Mucosa of descending colon (tissue), 3 donors: Measurements from ENCODE around the gene FAM43B. TPM values are rescaled to one million over a fixed set of nuclear protein-coding genes. Genes with fewer than 3 reads are reported as not detected.

Experiments used
- ATAC-seq: fragments of 200-7000 bp; cut with Tn5 transposase; one replicate; pipeline ENCODE4 v1.9.1; 2020; ENCODE audit warnings: mild to moderate bottlenecking, moderate library complexity
- DNase-seq, 3 donors: peaks; one replicate each; pipeline ENCODE4 v3.0.0-alpha.2; 2020
- H3K36me3 ChIP-seq: fragments of 200-600 bp; one replicate; pipeline ENCODE4 v1.8.0; 2021; ENCODE audit warnings: low read depth, mild to moderate bottlenecking
- H3K4me1 ChIP-seq: fragments of 200-600 bp; one replicate; pipeline ENCODE4 v1.8.0; 2021; ENCODE audit warnings: low read depth, mild to moderate bottlenecking
- H3K4me3 ChIP-seq: fragments of 200-600 bp; one replicate; pipeline ENCODE4 v1.8.0; 2021; ENCODE audit warnings: mild to moderate bottlenecking
- H3K9me3 ChIP-seq: fragments of 200-600 bp; one replicate; pipeline ENCODE4 v1.8.0; 2021; ENCODE audit warnings: mild to moderate bottlenecking
- intact Hi-C, 2 donors: fragments of 100-400 bp; cut with DNase I in 1 of 2; cut with micrococcal nuclease in 1 of 2; formaldehyde crosslinking; loops; one replicate each; pipeline versions ENCODE4 v1.11.0 to v1.11.1; 2022; cut with DNase I, micrococcal nuclease
- total RNA-seq, 3 donors: library from RNA; stranded (reverse); fragmentation: NEBNext Ultra II Directional in 2 of 3; extraction: Animal tissue kit (Norgen Biotek cat#: 25700) in 2 of 3; gene quantifications; one replicate each; pipeline versions ENCODE4 v1.2.1 to v1.2.4, GENCODE V29; 2021 to 2023
- TF ChIP-seq, protein P1 (sequence below): fragments of 200-600 bp; IDR thresholded peaks from one replicate; pipeline ENCODE4 v1.8.0; 2022; ENCODE audit warnings: antibody characterized with exemption, mild to moderate bottlenecking
- donor health status: DM: no; HTN: no; CAD: no; lungs with moderate emphysema.
- donor health status: DM: no; HTN: no; CAD: no.
- donor health status: DM: no; HTN: yes; CAD: no.

FAM43B gene
- total RNA-seq, 3 donors from 2014 or later = 0.14 to 0.92 (median 0.43) TPM

- Histone ChIP-seq H3K4me1 (peaks cover 15% of the 10 kb centered on the region), H3K4me3 (no peak overlapping the region), H3K9me3 (no peaks in the 10 kb centered on the region), H3K36me3 (no peaks in the 10 kb centered on the region)
- TF ChIP-seq, protein P1, sequence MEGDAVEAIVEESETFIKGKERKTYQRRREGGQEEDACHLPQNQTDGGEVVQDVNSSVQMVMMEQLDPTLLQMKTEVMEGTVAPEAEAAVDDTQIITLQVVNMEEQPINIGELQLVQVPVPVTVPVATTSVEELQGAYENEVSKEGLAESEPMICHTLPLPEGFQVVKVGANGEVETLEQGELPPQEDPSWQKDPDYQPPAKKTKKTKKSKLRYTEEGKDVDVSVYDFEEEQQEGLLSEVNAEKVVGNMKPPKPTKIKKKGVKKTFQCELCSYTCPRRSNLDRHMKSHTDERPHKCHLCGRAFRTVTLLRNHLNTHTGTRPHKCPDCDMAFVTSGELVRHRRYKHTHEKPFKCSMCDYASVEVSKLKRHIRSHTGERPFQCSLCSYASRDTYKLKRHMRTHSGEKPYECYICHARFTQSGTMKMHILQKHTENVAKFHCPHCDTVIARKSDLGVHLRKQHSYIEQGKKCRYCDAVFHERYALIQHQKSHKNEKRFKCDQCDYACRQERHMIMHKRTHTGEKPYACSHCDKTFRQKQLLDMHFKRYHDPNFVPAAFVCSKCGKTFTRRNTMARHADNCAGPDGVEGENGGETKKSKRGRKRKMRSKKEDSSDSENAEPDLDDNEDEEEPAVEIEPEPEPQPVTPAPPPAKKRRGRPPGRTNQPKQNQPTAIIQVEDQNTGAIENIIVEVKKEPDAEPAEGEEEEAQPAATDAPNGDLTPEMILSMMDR = no peak
- ATAC-seq (no peak), DNase-seq (no peak)
- intact Hi-C loops = no loop called here
Measured at GRCh38 chr1:20555025-20555757, 2.8 kb downstream of the FAM43B start.

DNA sequence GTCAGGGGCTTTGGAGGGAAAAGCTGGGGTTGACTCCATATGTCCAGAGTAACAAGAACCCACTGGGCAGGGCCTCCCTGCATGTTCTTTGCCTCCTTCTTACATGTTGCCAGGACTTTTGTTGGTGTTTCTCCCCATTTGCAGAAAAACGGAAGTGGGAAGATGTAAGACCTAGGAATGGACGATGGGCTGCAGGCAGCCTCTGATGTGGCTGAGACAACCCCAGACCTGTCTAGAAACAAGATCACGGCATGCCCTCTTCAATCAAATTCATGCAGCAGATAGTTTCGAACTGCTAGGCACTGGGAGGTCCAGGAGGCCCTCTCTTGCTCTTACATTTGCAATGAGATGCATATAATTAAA is 3.4 kb downstream of the FAM43B start:
- TF ChIP-seq, protein P1 = no peak
- ATAC-seq (no peak), DNase-seq (no peak)
- peaks cover 15% of the 10 kb centered on the region for H3K4me1 ChIP-seq
- H3K4me3 ChIP-seq = no peak overlapping the region
- H3K36me3 ChIP-seq = no peaks in the 10 kb centered on the region
- intact Hi-C loops = no loop called here
- no peaks in the 10 kb centered on the region for H3K9me3 ChIP-seq

DNA sequence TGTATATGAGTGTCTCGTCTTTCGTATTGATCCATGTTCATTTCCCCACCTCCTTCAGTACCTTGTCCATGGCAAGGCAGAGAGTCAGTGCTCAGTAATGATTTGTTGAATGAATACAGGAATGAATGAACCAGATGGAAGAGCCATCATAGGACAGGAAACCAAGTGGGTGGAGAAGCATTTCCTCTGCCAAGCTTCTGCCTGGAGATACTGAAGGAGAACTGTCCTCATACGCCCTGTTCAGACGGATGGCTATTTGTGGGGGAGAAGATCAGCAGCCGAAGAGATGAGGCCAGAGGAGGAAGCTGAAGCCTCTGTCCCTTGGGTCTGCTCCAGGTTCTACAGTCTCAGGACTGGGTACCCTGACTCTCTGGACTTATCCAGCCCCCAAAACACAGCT is 5.8 kb downstream of the FAM43B start:
- Histone ChIP-seq H3K4me3 (no peak overlapping the region), H3K4me1 (peaks cover 6% of the 10 kb centered on the region), H3K9me3 (no peaks in the 10 kb centered on the region), H3K36me3 (no peaks in the 10 kb centered on the region)
- DNase-seq (no peak), ATAC-seq (no peak)
- intact Hi-C loops = no loop called here
- TF ChIP-seq, protein P1 = no peak

DNA sequence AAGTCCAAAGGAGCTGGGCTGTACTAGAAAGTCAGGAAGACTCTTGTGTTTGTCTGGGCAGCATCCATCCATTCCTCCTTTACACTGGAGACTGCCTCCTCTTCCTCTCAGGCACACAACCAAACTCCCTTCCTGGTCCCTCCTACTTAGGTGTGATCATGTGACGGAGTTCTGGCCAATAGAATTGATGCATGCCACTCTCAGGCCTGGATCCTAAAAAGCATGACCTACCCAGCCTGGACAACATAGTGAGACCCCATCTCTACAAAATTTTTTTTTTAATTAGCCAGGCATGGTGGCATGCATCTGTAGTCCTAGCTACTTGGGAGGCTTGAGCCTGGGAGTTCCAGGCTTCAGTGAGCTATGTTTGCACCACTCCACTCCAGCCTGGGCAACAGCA is 8.6 kb downstream of the FAM43B start:
- H3K9me3 ChIP-seq = no peaks in the 10 kb centered on the region
- H3K4me3 ChIP-seq = no peak overlapping the region
- DNase-seq = no peak
- no peak for ATAC-seq
- no peaks in the 10 kb centered on the region for H3K36me3 ChIP-seq
- TF ChIP-seq, protein P1 = no peak
- H3K4me1 ChIP-seq = no peaks in the 10 kb centered on the region
- intact Hi-C loops = no loop called here

DNA sequence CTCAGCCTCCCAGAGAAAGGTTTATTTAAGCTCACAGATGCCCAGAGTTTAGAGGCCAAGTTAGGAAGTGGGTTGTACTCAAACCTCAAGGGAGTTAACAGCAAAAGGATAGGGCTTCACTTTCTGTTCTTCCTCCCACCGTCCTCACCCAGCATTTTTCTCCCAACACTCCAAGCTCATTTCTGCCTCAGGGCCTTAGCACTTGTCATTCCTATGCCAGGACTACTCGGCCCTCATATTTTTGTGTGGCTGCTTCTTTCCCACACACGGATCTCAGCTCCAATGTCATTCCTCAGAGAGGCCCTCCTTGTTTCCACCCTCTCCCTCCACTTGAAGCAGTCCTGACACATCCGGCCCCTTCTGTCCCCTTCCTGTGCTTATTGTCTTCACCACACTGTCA is 12.9 kb downstream of the FAM43B start:
- TF ChIP-seq, protein P1 = no peak
- intact Hi-C loops = no loop called here
- DNase-seq = no peak
- H3K4me1 ChIP-seq = no peaks in the 10 kb centered on the region
- no peak for ATAC-seq
- H3K36me3 ChIP-seq = no peaks in the 10 kb centered on the region
- H3K9me3 ChIP-seq = no peaks in the 10 kb centered on the region
- no peak overlapping the region for H3K4me3 ChIP-seq
